Uterus (tissue), 2 donors: ENCODE results near the gene RBL2.

Experiments used
- POLR2A ChIP-seq, 2 donors: fragments of 450-650 bp; IDR thresholded peaks; one replicate each; pipeline ENCODE4 v1.6.1; 2016; ENCODE audit warnings: antibody characterized with exemption in 2 of 2, mild to moderate bottlenecking in 1 of 2, moderate library complexity in 1 of 2
- TF ChIP-seq, protein P1 (sequence below), 4 experiments: fragments of 200-600 bp in 2 of 4; fragments of 450-650 bp in 2 of 4; sonication (generic) in 2 of 4; IDR thresholded peaks; one replicate each; pipeline ENCODE4 v1.5.1; 2016 to 2019; ENCODE audit warnings: antibody characterized with exemption in 4 of 4, mild to moderate bottlenecking in 2 of 4, moderate library complexity in 1 of 4

GRCh38 chr16:53510704-53511070 lies 76.4 kb downstream of the RBL2 start:
- TF ChIP-seq, protein P1, sequence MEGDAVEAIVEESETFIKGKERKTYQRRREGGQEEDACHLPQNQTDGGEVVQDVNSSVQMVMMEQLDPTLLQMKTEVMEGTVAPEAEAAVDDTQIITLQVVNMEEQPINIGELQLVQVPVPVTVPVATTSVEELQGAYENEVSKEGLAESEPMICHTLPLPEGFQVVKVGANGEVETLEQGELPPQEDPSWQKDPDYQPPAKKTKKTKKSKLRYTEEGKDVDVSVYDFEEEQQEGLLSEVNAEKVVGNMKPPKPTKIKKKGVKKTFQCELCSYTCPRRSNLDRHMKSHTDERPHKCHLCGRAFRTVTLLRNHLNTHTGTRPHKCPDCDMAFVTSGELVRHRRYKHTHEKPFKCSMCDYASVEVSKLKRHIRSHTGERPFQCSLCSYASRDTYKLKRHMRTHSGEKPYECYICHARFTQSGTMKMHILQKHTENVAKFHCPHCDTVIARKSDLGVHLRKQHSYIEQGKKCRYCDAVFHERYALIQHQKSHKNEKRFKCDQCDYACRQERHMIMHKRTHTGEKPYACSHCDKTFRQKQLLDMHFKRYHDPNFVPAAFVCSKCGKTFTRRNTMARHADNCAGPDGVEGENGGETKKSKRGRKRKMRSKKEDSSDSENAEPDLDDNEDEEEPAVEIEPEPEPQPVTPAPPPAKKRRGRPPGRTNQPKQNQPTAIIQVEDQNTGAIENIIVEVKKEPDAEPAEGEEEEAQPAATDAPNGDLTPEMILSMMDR (IDR thresholded peaks at IDR 0.05), result no peak
- no peak for TF ChIP-seq POLR2A (IDR thresholded peaks at IDR 0.05)
